ENCODE results near the gene ADAM22. TPM values are rescaled to one million over a fixed set of nuclear protein-coding genes. Genes with fewer than 3 reads are reported as not detected.
"Not testable (repeated sequence)": the region's sequence is repeated elsewhere in the genome, so short reads cannot be mapped to it uniquely, and the experiment has no call there.

The ADAM22 gene, protein sequence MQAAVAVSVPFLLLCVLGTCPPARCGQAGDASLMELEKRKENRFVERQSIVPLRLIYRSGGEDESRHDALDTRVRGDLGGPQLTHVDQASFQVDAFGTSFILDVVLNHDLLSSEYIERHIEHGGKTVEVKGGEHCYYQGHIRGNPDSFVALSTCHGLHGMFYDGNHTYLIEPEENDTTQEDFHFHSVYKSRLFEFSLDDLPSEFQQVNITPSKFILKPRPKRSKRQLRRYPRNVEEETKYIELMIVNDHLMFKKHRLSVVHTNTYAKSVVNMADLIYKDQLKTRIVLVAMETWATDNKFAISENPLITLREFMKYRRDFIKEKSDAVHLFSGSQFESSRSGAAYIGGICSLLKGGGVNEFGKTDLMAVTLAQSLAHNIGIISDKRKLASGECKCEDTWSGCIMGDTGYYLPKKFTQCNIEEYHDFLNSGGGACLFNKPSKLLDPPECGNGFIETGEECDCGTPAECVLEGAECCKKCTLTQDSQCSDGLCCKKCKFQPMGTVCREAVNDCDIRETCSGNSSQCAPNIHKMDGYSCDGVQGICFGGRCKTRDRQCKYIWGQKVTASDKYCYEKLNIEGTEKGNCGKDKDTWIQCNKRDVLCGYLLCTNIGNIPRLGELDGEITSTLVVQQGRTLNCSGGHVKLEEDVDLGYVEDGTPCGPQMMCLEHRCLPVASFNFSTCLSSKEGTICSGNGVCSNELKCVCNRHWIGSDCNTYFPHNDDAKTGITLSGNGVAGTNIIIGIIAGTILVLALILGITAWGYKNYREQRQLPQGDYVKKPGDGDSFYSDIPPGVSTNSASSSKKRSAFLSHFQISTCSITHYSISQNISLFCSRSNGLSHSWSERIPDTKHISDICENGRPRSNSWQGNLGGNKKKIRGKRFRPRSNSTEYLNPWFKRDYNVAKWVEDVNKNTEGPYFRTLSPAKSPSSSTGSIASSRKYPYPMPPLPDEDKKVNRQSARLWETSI
- total RNA-seq: 0.22 and 0.40 TPM in 2 replicates

DNA sequence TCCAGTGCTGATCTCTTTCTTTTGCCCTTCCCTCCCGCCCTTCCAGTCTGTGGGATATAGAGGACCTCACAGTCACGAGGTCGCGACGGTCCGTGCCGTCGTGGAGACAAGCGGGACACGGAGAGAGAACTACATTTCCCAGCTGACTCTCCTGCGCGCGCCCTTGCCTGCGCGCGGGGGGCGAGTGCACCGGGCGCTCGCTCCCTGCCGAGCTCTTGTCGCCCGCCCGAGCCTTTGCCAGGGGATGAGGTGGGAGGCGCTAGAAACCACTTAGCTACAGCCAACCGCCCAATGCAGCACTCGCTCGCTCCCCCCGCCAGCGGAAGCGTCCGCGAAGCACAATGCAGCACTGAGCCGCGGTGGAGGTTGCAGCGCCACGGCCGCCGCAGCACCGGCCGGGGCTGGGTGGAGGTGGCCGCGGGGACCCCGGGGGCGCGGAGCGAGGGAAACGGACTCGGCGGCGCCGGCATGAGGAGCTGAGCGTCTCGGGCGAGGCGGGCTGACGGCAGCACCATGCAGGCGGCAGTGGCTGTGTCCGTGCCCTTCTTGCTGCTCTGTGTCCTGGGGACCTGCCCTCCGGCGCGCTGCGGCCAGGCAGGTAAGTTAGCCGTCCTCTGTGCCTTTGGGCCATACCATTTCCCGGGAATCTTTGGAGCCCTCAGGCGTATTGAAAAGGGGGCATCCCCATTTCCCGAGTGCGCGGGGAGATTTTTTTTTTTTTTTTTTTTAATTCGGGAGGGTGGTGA, at the start of gene ADAM22:
TSS of gene ADAM22 (plus strand) at position 299 of the 746 bp plus-strand sequence. CDS start at position 514, 215 bp downstream.
- DNase-seq (ENCODE audit: low read depth in 2 of 2): peak; percentile 91 to 93

DNA sequence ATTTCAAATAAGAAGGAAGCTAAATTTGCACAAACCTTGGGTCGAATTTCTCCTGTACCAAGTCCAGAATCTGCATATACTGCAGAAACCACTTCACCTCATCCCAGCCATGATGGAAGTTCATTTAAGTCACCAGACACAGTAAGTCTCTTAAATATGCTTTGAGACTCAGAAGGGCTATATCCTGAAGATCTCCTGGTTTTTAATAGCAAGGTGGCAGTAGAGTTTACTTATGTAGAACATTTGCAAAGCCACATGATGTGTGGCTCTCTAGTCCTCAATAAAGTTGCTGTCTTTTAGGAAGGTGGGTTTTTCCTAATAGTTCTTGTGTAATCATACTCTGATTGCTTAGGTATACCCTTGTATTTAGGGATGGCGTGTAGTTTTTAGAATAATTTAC, 49.0 kb upstream of the ADAM22 start:
- DNase-seq (ENCODE audit: low read depth in 2 of 2): no peak

DNA sequence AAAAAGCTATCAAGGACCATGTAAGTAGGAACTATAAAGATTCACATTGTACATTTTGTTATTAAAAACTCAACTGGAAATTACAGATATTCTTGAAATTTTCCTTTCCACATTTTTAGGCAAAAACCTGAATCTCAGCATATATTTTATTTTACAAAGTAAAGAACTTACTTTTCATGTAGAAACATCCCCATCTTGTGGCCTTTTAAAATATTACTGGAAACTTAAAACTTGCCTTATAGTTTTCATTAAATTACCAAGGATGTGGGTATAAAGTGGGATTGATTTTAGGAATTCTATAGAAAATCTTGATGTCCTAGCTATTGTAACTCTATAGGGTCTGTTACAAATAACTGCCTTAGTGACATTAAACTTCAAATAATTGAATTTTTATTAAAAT, 47.2 kb upstream of the ADAM22 start:
- DNase-seq (ENCODE audit: low read depth in 2 of 2): peak; percentile 52 to 66

DNA sequence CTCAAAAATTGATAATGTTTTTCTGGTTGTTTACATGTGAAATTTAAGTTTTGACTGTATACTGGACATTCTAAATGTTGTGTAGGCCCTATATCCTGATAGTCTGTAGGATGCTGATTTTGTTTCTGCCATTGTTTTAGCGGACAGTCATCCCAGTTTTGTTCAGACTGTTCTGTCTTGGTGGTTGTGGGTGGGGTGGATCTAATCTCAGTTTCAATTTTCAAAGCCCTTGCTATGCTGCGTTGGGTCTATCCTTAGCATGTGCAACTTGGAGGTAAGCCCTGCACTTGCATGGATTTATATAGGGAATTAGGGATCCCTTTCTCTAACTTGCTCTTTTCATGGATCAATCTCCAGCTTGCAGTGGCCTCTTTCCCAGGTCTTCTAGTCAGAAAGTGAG, 38.7 kb upstream of the ADAM22 start:
- DNase-seq (ENCODE audit: low read depth in 2 of 2): no peak

DNA sequence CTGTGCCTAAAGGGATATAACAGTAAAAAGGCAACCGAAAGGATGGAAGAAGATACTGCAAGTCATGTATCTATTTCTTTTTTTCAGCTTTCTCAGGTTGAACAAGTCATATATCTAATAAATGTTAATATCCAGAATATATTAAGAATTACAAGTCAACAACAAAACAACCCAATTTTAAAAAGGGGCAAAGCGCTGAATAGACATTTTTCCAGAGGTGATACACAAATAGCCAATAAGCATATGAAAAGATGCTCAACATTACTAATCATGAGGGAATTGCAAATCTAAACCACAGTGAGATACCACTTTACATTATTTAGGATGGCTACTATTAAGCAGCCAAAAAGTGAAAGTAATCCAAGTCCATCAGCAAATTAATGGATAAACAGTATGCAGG, 34.8 kb upstream of the ADAM22 start:
- DNase-seq (ENCODE audit: low read depth in 2 of 2): no peak

DNA sequence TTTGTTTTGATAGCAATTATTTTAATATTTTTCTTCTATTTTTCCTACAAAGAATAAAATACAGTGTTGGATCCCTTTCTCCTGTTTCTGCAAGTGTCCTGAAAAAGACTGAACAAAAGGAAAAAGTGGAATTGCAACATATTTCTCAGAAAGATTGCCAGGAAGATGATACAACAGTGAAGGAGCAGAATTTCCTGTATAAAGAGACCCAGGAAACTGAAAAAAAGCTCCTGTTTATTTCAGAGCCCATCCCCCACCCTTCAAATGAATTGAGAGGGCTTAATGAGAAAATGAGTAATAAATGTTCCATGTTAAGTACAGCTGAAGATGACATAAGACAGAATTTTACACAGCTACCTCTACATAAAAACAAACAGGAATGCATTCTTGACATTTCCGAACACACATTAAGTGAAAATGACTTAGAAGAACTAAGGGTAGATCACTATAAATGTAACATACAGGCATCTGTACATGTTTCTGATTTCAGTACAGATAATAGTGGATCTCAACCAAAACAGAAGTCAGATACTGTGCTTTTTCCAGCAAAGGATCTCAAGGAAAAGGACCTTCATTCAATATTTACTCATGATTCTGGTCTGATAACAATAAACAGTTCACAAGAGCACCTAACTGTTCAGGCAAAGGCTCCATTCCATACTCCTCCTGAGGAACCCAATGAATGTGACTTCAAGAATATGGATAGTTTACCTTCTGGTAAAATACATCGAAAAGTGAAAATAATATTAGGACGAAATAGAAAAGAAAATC, 26.7 kb upstream of the ADAM22 start:
- peak in 1 of 2 donors; percentile 41 for DNase-seq (ENCODE audit: low read depth in 2 of 2)

DNA sequence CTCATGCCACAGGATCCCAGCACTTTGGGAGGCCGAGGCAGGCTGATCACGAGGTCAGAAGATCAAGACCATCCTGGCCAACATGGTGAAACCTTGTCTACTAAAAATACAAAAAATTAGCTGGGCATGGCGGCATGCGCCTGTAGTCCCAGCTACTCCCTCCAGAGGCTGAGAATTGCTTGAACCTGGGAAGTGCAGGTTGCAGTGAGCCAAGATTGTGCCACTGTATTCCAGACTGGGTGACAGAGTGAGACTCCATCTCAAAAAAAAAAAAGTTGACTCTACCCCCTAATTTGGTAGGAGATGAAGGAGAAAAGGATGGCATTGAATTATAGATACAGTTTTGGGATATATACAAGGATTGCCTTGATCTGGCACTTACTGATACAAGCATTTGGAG, 25.2 kb upstream of the ADAM22 start:
- DNase-seq (ENCODE audit: low read depth in 2 of 2): not testable (repeated sequence)

DNA sequence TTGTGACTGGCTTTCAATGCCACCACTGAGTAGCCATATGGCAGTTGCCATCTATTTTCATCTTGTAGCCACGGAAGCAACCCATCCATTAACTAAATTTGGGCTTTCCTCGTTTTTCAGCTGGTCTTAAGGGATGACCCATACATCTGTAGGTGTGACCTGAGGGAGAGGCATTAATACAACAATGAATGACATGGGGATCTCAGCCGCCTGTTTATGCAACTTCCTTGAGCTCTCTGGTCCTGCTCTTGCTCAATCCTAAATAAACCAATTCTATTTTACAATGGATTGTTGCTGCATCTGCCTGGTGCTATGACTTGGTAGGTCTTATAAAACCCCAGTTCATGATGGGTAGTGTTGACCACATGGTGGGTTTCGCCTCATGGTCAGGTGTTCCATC, 21.9 kb upstream of the ADAM22 start:
- no peak for DNase-seq (ENCODE audit: low read depth in 2 of 2)

DNA sequence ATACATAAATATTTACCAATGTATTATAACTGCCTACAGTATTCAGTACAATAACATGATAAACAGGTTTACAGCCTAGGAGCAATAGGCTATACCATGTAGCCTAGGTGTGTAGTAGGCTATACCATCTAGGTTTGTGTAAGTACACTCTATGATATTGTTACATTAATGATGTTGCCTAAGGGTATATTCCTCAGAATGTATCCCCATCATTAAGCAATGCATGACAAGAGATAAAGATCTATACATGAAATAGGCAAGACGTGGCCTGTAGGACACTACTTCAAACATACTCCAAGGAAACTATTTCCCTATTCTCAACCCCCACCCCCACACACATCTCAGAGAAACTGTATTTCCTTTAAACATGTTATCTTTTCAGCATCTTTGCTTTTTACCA, 15.3 kb upstream of the ADAM22 start:
- DNase-seq (ENCODE audit: low read depth in 2 of 2): no peak

DNA sequence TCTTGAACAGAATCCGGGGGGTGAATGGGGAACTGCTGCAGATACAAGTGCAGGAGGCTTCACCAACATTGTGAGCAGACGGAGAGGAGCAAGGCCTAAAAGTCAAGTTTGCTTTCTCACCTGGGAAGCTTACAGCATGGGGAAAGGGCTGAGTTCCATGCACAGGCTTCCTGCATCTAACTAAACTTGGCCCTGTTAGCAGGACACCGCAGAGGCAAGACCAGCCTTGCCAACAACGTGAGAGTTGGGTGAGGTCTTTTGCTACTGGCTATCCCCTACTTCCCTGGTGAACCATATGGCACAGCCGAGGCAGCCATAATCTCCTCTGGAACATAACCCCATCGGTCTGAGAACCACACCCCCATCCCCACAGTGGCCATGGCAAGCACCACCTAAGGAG, 14.2 kb upstream of the ADAM22 start:
- no peak for DNase-seq (ENCODE audit: low read depth in 2 of 2)

DNA sequence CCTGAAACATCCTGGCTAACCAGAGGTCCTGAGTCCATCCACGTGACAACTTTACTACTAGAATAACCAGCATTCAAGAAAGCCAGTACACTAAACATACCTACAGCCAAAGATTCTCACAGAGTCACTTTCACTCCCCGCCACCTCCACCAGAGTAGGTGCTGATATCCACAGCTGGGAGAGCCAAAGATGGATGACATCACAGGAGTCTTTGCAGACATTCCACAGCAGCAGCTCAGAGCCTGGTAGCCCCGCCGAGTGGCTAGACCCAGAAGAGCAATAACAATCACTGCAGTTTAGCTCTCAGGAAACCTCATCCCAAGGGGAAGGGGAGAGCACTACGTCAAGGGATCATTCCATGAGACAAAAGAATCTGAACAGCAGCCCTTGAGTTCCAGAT, 13.5 kb upstream of the ADAM22 start:
- DNase-seq (ENCODE audit: low read depth in 2 of 2): no peak

DNA sequence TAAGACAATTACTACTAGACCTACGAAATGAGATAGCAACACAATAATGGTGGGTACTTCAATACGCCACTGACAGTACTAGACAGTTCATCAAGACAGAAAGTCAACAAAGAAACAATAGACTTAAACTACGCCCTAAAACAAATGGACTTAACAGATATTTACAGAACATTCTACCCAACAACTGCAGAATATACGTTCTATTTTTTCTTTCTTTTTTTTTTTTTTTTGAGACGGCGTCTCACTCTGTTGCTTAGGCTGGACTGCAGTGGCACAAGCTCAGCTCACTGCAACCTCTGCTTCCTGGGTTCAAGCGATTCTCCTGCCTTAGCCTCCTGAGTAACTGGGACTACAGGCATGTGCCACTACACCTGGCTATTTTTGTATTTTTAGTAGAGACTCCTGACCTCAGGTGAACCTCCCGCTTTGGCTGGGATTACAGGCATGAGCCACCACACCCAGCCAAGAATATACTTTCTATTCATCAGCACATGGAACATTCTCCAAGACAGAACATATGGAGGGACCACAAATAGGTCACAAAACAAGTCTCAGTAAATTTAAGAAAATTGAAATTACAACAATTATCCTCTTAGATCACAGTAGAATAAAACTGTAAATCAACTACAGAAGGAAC, 11.2 kb upstream of the ADAM22 start:
- not testable (repeated sequence) for DNase-seq (ENCODE audit: low read depth in 2 of 2)

DNA sequence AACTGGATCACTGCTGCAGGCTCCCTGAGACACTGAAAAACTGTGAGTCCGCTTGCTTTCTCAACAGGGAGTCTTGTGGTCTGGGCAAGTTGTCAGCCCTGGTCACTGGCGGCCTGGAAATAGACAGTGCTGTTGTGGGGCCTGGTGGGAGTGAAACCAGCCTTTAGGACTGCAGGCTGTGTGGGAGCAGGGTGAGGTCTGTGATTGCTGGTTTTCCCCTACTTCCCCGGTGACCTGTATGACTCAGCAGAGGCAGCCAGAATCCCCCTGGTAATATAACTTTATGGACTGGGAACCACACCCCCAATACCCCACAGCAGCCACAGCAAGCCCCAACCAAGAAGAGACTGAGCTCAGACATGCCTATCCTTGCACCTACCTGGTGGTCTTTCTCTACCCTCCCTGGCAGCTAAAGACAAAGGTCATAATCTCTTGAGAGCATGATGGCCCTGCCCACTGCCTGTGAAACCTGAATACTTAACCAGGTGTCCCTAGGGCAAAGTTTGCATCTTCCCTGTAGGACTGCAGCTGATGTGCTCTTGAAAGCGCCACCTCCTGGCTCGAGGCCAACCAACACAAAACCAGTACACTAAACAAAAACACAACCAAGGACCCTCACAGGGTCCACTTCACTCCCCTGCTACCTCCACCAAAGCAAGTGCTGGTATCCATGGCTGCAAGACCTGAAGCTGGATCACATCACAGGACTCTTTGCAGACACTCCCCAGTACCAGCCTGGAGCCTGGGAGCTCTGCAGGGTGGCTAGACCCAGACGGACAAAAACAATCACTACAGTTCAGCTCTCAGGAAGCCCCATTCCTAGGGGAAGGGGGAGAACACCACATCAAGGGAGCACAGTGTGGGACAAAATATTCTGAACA, 7.2 kb upstream of the ADAM22 start:
- no peak for DNase-seq (ENCODE audit: low read depth in 2 of 2)

DNA sequence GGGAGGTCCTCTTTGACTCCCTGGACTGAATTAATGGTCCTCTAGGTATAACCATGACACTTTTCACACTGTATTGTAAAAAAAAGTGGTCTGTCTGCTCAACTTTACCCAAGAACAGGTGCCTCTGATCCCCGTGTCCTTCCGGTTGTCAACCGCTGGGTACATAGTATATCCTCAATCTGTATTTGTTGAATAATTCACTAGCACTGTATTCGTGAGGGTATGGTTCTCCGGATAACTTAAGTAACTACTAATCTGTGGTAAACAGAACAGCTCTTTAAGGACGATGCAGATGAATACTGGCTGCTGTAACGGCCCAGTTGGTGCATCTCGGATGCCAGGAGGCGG, 472 bp upstream of the ADAM22 start:
- DNase-seq (ENCODE audit: low read depth in 2 of 2): no peak

DNA sequence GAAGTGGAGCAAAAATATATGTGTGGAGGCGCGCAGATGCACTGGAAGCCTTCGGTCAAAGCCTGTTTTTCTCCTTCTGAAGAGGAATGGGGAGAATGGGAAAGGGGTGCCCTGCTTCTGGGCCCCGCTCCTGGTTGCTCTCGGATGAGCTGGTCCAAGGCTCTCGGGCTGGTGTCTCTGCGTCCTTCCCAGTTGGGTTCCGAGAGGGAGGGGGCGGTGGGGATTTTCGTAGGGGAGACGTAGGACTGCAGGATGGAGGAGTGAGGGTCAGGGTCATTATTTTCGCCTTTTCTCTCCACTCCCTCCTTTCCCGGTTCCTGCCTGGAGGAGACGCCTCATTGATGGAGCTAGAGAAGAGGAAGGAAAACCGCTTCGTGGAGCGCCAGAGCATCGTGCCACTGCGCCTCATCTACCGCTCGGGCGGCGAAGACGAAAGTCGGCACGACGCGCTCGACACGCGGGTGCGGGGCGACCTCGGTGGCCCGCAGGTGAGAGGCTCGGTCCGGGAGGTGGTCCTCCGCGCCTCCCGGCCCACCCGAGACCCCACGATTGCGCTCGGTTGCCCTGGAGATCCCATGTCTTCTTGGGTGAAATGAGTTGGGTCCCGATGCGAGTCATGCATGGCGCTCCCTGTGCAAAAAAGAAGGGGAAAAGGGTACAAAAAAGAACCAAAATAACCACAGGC, 790 bp downstream of the ADAM22 start:
- peak; percentile 10 to 13 for DNase-seq (ENCODE audit: low read depth in 2 of 2)

DNA sequence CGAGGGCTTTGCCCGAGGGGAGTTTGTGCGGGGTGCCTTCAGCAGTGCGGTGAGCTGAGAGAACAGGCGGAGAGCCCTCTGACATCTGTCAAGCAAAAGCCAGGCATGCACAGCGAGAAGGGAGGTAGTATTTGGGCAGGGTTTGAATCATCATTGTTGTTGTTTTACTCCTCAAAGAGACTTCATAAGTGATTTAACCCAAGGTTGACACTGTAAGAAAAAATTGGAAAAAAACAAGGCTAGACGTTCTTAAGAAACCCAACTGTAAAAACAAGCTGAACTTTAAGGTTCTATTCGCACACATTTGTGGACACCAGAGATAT, 1.3 kb downstream of the ADAM22 start:
- DNase-seq (ENCODE audit: low read depth in 2 of 2): no peak

DNA sequence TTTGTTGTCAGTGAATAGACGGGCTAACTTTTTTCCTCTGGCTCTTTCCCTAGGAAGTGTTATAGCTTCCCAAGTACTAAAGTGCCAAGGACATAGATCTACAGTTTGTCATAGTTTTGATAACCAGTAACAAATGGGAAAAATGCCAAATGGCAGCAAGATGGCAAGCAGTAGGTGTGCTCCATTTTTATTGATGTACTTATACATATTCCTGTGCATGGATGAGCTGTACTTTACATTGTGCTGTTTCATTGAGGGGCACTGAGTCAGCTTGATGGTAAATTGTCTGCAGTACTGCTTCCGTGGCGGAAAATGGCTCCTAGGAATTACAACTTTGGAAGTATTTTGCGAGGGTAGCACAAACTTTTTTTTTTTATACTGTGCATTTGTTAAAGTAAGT, 7.1 kb downstream of the ADAM22 start:
- DNase-seq (ENCODE audit: low read depth in 2 of 2): no peak

DNA sequence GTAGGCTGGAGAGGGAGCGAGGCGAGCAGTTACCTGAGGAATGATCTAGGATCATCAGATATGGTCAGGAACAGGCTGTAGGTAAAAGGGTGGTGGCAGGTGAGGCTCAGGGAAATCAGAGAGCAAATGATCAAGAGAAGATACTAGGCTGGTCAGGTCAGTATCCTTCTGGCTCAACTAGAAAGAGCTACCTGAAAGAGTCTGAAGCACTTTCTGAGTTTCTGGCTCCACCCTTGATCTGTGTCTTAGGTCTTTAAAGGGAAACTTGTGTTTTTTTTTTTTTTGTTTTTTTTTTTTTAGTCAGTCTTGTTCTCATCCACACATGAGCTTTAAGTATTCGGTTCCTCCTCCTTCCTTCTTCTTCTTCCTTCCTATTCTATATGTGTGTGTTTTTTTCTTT, 10.5 kb downstream of the ADAM22 start:
- no peak for DNase-seq (ENCODE audit: low read depth in 2 of 2)

DNA sequence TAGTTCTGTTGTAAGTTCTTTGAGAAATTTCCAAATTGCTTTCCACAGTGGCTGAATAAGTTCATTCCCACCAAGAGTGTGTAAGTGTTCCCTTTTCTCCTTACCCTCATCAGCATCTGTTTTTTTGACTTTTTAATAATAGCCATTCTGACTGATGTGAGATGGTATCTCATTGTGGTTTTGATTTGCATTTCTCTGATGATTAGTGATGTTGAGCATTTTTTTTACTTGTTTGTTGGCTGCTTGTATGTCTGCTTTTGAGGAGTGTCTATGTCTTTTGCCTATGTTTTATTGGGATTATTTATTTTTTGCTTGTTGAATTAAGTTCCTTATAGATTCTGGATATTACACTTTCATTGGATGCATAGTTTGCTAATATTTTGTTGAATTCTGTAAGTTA, 11.9 kb downstream of the ADAM22 start:
- not testable (repeated sequence) for DNase-seq (ENCODE audit: low read depth in 2 of 2)
